GM12892 (cell line): ENCODE measurements around the gene RALA.

Source experiments
- POLR2A ChIP-seq: IDR thresholded peaks from 2 replicates; pipeline ENCODE4 v1.6.1; 2011; ENCODE audit warnings: low read depth, low read length, control low read depth
- POLR2AphosphoS5 ChIP-seq: IDR thresholded peaks from 2 replicates; pipeline ENCODE4 v1.6.1; 2011; ENCODE audit warnings: low read depth, low read length, control low read depth
- TAF1 ChIP-seq: IDR thresholded peaks from 2 replicates; pipeline ENCODE4 v1.6.1; 2011; ENCODE audit warnings: low read depth, mild to moderate bottlenecking, control low read depth, low read length, borderline replicate concordance

DNA sequence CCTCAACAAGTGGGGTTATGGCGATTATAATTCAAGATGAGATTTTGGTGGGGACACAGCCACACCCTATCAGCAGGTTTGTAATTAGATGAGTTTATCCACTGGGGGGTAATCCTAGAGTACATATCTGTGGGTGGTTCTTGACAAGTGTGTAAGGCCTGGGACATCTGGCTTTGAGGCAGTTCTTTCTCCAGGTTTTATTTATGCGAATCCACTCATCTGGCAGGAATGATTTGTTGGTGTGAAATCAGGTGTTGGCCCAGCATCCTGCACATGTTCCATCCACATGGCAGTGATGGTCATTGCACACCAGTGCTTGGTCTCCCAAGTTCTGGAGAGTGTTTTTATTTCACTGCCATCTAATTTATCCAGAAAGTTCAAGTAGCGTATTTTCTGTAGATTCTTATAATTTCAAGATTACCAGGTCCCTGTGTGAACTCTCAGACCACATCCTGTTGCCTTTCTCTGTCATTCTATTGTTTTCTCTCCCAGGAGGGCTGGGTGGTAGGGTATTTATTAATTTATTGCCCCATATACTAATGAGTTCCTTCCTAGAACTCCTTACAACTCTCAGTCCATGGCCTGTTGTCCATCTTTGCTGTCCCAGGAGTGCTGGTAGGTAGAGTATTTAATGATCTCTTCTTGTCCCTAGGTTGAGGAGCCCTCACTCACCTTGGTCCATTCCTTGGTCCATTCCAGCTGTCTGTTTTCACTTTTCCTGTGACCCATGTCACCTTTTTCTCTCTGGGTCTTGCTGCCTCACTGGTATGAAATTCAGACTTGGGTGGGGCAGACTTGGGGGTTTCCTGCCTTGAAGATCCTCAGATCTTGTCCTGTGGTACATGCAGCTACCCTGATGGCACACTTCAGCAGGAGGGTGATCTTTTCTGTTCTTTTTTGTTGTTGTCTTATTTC lies 10.4 kb downstream of the RALA start:
- no peak for TF ChIP-seq POLR2A
- no peak for TF ChIP-seq POLR2AphosphoS5
- TF ChIP-seq TAF1 = no peak
